Stimulated activated CD8-positive, alpha-beta memory T cell treated with anti-CD3 and anti-CD28 coated beads, Interleukin-4, amount 100 ng/mL, for 24 hours (primary cell): ENCODE data around the gene SHKBP1.
"Not testable (repeated sequence)": the region's sequence is repeated elsewhere in the genome, so short reads cannot be mapped to it uniquely, and the experiment has no call there.

Experiments
- DNase-seq: peaks from one replicate; pipeline ENCODE4 v3.0.0-alpha.2; 2020; ENCODE audit warnings: low read depth

Gene SHKBP1

DNA sequence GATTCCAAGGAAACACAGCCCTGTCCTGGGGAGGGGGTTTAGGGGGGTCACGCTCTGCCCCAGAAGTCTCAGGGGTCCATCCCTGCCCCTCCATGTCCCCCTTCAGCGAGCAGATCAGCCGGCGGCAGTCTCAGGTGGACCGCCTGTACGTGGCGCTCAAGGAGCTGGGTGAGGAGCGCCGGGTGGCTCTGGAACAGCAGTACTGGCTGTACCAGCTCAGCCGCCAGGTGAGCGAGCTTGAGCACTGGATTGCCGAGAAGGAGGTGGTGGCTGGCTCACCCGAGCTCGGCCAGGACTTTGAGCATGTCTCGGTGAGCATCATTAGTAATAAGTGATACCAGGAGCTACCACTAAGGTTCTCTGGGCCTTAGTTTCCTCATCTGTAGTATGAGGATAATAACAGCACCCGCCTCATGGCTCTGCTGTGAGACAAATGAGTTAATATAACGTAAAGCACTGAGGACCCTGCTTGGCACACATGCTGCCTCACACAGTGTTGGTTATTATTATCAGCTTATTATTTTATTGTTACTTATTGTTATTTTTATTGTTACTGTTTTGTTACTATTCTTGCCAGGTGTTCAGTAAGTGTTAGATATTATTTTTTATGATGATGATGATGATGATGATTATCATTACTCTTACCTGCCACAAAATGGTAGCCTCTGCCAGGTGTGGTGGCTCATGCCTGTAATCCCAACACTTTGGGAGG, 20.5 kb upstream of the SHKBP1 start:
- DNase-seq = no peak

DNA sequence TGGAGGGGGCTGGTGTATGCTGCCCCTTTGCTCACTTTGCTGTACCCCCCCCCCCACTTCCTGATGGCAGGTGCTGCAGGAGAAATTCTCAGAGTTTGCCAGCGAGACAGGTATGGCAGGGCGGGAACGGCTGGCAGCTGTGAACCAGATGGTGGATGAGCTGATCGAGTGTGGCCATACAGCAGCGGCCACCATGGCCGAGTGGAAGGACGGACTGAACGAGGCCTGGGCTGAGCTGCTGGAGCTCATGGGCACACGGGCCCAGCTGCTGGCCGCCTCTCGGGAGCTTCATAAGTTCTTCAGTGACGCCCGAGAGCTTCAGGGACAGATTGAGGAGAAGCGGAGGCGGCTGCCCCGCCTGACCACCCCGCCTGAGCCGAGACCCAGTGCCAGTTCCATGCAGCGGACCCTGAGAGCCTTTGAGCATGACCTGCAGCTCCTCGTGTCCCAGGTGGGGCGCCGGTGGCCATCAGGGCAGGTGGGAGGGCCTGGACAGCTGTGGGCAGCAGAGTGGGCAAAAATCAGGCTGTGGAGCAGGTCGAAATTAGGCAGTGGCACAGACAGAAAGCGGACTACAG, 19.6 kb upstream of the SHKBP1 start:
- DNase-seq = no peak

DNA sequence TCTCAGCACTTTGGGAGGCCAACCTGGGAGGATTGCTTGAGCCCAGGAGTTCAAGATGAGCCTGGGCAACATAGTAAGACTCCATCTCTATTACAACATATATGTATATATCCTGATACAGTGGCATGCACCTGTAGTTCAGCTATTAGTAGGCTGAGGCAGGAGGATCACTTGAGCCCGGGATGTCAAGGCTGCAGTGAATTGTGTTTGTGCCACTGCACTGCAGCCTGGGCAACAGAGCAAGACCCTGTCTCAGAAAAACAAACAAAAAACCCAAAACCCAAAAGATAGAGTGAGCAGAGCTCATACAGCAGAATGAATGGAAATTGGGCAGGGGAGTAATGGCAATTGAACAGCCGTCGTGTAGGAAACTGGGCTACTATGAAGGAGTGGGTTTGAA, 17.3 kb upstream of the SHKBP1 start:
- DNase-seq = no peak

DNA sequence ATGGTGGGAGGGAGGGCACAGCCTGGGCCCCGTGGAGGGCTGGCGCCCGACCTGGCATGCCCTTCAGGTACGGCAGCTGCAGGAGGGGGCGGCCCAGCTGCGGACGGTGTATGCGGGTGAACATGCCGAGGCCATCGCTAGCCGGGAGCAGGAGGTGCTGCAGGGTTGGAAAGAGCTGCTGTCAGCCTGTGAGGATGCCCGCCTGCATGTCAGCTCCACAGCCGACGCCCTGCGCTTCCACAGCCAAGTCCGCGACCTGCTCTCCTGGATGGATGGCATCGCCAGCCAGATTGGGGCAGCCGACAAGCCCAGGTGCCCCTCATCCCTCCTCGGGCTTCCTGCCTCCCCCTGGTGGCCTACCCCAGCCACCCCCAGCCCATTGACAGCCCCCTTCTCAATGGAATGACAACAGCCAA, 16.6 kb upstream of the SHKBP1 start:
- no peak for DNase-seq

DNA sequence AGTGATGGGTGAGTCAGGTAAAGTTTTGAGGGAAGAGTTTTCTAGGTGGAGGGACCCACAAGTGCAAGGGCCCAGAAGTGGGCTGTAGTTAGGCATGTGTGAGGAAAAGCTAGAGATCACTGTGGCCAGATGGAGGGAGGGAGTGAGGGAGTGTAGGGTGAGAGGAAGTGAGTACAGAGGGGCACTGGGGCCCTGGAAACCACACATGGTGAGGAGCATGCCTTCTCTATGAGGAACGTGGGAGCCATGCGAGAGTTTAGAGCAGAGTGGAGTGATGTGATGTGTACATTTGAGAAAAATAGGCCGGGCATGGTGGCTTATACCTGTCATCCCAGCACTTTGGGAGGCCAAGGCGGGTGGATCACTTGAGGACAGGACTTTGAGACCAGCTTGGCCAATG, 14.7 kb upstream of the SHKBP1 start:
- no peak for DNase-seq

DNA sequence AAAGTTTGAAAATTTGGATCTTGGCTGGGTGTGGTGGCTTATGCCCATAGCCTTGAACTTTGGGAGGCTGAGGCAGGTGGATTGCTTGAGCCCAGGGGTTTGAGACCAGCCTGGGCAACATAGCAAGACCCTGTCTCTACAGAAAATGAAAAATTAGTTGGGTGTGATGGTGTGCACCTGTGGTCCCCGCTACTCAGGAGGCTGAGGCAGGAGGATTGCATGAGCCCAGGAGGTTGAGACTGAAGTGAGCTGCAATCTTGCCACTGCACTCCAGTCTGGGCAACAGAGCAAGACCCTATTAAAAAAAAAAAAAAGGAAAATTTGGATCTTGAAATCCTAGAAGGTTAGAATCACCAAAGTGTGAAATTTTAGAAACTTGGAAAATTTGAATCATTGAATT, 12.1 kb upstream of the SHKBP1 start:
- DNase-seq = not testable (repeated sequence)

DNA sequence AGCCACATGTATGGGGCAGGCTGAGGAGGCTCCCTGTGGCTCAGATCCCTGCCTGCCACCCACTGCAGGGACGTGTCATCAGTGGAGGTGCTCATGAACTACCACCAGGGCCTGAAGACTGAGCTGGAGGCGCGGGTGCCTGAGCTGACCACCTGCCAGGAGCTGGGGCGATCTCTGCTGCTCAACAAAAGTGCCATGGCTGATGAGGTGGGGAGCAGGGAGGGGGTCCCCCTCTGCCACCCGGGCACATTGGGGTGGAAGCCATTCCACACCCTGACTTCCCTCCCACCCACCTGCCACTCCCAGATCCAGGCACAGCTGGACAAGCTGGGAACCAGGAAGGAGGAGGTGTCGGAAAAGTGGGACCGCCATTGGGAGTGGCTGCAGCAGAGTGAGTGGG, 11.3 kb upstream of the SHKBP1 start:
- DNase-seq = no peak

DNA sequence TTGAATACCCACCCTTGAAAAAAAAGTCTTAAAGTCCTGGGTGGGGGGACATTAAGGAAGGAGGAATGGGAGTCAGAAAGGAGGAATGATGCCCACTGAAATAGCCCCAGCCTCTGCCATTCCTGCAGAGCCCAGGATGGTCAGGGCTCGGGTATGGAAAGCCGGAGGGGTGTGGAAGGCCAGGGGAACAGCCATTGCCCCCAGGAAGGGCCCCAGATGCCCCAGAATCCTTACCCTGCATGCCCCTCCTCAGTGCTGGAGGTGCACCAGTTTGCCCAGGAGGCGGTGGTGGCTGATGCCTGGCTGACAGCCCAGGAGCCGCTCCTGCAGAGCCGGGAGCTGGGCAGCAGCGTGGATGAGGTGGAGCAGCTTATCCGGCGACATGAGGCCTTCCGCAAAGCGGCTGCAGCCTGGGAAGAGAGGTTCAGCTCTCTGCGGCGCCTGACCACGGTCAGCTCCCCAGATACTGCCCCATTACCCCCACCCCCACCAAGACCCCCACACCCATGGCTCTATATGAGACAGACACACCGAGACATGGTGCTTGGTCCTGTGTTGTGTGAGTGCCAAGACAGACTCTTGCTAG, 10.7 kb upstream of the SHKBP1 start:
- DNase-seq = no peak

DNA sequence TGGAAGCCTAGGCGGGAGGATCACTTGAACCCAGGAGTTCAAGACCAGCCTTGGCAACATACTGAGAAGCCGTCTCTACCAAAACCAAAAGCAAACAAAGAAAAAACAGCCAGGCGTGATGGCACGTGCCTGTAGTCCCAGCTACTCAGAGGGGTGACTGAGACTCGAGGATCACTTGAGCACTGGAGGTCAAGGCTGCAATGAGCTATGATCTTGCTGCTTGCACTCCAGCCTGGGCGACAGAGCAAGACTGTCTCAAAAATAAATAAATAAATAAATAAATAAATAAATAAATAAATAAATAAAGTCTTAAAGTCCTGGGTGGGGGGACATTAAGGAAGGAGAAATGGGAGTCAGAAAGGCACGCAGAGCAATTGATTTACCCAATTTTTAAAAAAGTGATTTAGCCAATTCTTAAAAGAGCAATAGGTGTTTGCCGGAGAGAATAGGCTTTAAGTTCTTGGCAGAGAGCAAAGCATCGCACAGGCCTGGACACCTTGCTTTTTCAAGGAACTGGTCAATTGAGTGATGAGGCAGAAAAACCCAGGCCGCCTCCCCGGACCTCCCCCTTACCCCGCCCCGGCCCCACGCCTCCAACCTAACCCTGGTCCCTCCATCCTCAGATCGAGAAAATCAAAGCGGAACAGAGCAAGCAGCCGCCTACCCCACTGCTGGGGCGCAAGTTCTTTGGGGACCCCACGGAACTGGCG, 9.5 kb upstream of the SHKBP1 start:
- DNase-seq = no peak

DNA sequence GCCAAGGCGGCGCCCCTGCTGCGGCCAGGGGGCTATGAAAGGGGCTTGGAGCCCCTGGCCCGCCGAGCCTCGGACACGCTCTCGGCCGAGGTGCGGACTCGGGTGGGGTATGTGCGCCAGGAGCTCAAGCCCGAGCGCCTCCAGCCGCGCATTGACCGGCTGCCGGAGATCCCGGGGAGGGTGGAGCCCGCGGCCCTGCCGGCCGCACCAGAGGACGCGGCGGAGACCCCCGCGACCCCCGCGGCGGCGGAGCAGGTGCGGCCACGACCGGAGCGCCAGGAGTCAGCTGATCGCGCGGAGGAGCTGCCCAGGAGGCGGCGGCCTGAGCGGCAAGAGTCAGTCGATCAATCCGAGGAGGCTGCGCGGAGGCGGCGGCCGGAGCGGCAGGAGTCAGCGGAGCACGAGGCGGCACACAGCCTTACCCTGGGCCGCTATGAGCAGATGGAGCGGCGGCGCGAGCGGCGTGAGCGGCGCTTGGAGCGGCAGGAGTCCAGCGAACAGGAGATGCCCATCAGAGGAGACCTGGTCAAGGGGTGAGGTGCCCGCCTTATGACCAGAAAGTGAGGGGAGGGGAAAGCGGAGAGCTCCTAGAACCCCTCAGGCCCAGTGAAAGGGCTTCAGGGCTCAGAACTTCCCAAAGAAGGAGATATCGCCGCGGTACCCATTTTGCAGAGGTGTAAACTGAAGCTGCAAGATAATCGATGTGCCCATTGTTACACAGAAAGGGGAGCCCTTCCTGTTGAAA, 8.8 kb upstream of the SHKBP1 start:
- no peak for DNase-seq

DNA sequence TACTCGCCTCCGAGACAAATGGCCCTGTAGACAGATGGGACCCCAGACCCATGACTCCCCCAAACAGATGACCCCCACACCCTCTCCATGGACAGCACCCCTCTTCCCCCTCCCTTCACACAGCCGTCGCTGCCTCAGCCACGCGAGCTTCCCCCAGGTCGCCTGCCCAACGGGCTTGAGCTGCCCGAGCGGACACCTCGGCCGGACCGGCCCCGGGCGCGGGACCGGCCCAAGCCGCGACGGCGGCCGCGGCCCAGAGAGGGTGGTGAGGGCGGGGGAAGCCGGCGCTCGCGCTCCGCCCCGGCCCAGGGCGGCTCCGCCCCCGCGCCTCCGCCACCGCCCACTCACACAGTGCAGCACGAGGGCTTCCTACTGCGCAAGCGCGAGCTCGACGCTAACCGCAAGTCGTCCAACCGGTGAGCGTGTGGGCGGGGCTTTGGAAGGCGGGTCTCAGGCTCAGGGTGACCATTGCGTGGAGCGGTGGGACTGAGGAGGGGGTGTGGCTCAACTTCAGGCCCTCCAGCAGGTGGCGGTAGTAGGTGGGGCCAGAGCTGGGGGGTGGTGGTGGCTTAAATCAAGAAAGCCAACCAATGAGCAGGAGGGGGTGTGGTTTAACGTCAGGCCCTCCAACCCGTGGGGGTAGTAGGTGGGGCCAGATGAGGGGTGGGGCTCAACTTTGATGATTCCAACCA, 6.2 kb upstream of the SHKBP1 start:
- peak; percentile 90 for DNase-seq

DNA sequence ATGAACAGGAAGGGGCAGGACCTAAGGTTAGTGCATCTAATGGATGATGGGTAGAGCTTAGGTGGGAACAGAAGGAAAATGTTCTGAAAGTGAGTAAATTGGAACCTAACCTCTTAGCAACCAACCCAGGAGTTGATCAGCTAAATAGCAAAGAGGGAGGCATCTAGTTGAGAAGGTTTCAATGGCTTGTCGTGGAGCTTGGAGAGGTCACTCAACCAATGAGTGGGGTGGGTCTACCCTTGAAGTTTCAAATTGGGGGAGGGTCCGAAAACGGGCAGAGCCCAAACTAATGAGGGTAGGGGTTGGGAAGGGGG, 5.7 kb upstream of the SHKBP1 start:
- no peak for DNase-seq

DNA sequence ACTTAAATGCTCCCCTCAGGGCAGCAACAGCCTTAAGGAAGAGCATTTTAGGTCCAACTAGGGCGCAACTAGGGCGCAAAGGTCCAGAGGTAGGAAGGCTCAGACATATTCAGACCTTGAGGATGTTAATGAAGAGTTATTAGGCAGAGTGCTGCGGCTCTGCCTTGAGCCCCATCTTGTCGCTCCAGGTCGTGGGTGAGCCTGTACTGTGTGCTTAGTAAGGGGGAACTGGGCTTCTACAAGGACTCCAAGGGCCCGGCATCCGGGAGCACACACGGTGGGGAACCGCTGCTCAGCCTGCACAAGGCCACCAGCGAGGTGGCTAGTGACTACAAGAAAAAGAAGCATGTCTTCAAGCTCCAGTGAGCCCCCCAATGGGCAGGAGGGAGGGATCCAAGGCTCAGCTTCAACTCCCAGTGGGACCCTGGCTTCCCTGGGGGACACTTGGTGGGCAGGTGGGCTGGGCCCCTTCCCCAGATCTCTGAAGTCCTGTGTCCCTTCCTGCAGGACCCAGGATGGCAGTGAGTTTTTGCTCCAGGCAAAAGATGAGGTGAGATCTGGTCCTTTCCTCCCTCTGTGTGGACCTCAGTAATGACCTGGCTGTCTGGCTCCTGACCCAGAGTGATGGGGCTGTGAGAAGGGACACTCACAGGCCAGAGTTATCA, 4.7 kb upstream of the SHKBP1 start:
- no peak for DNase-seq

DNA sequence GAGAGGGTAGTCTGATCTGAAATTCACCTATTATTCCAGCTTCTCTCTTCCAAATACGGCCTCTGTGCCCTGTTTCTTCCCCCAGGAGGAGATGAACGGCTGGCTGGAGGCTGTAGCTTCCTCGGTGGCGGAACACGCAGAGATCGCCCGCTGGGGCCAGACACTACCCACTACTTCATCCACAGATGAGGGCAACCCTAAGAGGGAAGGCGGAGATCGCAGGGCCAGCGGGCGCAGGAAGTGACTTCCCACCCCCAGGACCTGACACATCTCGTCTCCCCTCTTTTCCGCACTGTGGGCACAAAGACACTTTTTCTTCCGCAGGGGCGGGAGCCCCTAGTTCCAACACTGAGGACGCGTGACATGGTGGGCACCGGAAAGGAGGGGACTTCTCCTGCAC, 1.3 kb upstream of the SHKBP1 start:
- DNase-seq = no peak

DNA sequence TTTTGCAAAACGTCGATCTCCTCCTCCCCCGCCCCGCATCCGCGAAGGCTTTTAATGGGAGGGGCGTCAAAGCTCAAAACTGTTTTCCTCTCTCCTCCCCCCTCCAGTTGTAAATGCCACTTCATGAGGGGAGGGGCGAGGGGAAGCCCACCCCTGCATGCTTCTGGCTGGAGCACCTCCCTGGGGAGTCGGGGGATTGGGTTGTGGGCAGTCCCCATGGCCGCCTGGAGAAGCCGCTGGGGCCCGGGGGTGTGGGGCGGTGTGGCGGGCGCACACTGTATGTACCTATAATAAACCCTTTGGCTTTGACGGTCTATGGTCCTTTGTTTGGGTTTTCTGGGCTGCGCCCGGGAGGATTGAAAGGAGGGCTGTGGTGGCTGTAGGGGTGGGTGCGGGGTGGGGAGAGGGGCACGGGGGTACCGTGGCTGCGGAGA, 505 bp upstream of the SHKBP1 start:
- DNase-seq = no peak

DNA sequence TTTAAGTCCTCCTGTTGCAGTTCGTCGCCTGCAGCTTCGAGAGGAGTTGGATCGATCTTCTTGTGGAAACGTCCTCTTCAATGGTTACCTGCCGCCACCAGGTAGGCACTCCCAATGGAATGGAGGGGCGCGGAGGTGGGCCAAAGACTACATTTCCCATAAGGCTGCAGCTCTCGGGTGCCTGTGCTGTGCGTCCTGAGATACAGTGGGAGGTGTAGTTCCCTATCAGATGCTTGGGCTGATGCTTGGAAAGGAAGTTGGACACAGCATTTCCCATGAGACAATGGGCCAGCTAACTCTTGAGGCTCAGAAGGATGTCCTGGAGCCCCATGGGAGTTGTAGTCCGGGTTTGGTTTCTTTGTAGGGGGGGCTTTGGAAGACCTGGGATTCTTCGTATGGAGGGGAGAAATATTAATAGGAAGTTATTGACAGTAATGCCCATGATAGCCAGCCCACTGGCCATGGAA, 1.8 kb downstream of the SHKBP1 start:
- DNase-seq = no peak

DNA sequence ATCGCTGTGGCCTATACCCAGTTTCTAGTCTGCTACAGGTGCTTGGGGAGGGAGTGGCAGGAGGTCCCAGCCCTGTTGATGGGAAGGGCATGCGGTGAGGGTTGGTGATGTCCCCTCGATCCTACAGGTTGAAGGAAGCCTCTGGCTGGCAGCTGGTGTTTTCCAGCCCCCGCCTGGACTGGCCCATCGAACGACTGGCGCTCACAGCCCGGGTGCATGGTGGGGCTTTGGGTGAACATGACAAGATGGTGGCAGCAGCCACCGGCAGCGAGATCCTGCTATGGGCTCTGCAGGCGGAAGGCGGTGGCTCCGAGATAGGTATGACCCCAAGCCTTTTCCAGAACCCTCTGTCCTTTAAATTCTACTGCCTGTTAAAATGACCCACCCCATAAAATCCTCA, 3.9 kb downstream of the SHKBP1 start:
- no peak for DNase-seq

DNA sequence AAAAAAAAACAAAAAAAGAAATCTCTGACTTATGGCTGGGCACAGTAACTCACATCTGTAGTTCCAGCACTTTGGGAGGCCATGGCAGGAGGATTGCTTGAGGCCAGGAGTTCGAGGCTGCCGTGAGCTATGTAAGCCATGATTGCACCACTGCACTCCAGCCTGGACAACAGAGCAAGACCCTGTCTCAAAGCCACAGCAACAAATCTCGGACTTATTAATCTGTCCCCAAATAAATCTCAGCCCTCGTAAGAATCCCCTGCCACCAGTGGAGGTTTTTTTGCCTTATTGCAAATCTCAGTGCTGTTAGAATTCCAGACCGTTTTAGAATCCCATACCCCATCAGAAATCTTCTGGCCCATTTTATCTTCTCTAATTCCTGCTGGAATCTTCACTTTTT, 4.9 kb downstream of the SHKBP1 start:
- DNase-seq = no peak

DNA sequence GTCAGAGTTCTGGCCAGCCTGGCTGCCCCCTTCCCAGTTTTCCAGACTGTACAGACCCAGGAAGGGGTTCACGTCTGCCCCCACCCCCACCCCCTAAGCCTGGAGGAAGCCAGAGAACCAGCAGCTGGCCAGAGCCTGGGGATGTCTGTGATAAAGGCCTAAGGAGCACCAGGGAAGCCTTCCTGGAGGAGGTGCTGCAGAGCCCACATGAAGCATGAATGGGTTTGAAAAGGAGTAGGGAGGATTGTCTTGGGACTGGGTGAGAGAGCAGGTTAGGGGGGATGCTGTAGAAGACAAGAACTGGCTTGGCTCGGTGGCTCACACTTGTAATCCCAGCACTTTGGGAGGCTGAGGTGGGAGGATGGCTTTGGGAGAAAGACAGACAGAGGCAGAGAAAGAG, 5.8 kb downstream of the SHKBP1 start:
- no peak for DNase-seq

DNA sequence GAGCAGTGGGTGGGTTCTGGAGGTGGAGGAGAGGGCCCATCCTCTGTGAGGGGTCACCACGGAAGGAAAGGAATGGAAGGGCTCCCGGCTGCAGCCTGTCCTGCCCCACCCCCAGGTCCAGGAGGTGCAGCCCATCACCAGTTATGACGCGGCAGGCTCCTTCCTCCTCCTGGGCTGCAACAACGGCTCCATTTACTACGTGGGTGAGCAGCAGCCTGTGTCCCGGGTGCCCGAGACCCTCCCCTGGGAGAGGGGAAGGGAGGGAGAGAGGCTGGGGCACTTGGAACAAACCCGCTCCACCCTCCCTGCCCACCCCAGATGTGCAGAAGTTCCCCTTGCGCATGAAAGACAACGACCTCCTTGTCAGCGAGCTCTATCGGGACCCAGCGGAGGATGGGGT, 6.6 kb downstream of the SHKBP1 start:
- DNase-seq = no peak

DNA sequence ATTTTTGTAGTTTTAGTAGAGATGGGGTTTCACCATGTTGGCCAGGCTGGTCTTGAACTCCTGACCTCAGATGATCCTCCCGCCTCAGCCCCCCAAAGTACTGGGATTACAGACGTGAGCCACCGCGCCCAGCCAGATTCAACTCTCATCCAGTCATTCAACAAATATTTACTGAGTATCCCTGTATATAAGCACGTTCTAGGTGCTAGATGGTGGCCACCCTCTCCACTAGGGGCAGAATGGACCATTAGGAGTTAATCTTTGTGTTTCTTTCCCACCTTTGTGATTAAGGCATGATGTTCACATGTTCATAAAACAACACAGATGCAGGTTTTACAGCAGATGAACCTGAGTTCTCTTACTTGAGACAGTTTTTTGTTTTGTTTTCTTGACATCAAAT, 7.3 kb downstream of the SHKBP1 start:
- no peak for DNase-seq
